OCI-LY7 (cell line): Measurements from ENCODE around the gene AEN. TPM values are rescaled to one million over a fixed set of nuclear protein-coding genes. Genes with fewer than 3 reads are reported as not detected.

Experiments
- BruUV-seq: library from RNA; stranded (reverse); fragments of 400-500 nt; replicated peaks from 2 replicates; lab custom pipeline; 2021; lab: Mats Ljungman, UMichigan
- CTCF ChIA-PET: fragments of 300-600 bp; sonication (Branson Sonifier 250); formaldehyde crosslinking; loops from one replicate; lab custom pipeline; 2022; ENCODE audit warnings: antibody characterized with exemption; ENCODE audit not compliant: unreplicated experiment; lab: Charles Lee
- POLR2A ChIA-PET: fragments of 300-600 bp; sonication (Branson Sonifier 250); formaldehyde crosslinking; loops from one replicate; lab custom pipeline; 2022; ENCODE audit warnings: antibody characterized with exemption; lab: Charles Lee
- DNase-seq: peaks from one replicate; pipeline ENCODE4 v3.0.0-alpha.2; 2015; ENCODE audit warnings: low spot score
- H2AFZ ChIP-seq: fragments of 200-600 bp; sonication (generic), shearing (Covaris generic); 2 replicates; pipeline ENCODE4 v1.6.1; 2014; ENCODE audit warnings: mild to moderate bottlenecking, antibody characterized with exemption, low read length, moderate library complexity
- H3K27ac ChIP-seq: fragments of 200-600 bp; sonication (generic); 2 replicates; pipeline ENCODE4 v1.5.1; 2014; ENCODE audit warnings: mixed run types, low read depth, mild to moderate bottlenecking, moderate library complexity, low read length, inconsistent platforms; ENCODE audit not compliant: poor library complexity, severe bottlenecking
- H3K36me3 ChIP-seq: fragments of 200-600 bp; sonication (generic); 2 replicates; pipeline ENCODE4 v1.6.1; 2014; ENCODE audit warnings: mild to moderate bottlenecking, antibody characterized with exemption, low read length, moderate library complexity, mixed read lengths; ENCODE audit not compliant: insufficient read depth
- H3K4me1 ChIP-seq: fragments of 200-600 bp; sonication (generic); 2 replicates; pipeline ENCODE4 v1.5.1; 2014; ENCODE audit warnings: mild to moderate bottlenecking, low read length; ENCODE audit not compliant: insufficient read depth, poor library complexity, severe bottlenecking
- H3K4me2 ChIP-seq: fragments of 200-600 bp; sonication (generic); 2 replicates; pipeline ENCODE4 v1.6.1; 2014; ENCODE audit warnings: mild to moderate bottlenecking, low read length
- H3K4me3 ChIP-seq: fragments of 200-600 bp; sonication (generic); 2 replicates; pipeline ENCODE4 v1.5.1; 2014; ENCODE audit warnings: mild to moderate bottlenecking, low read depth, low read length; ENCODE audit not compliant: poor library complexity, severe bottlenecking
- H3K79me2 ChIP-seq: fragments of 200-600 bp; sonication (generic); 2 replicates; pipeline ENCODE4 v1.6.1; 2016; ENCODE audit warnings: low read depth, mild to moderate bottlenecking, low read length, moderate library complexity, mixed read lengths; ENCODE audit not compliant: insufficient read depth
- H3K9me2 ChIP-seq: fragments of 200-600 bp; sonication (generic); 2 replicates; pipeline ENCODE4 v1.6.1; 2016; ENCODE audit warnings: mild to moderate bottlenecking, low read length, mixed read lengths; ENCODE audit not compliant: insufficient read depth
- H3K9me3 ChIP-seq: fragments of 200-600 bp; sonication (generic); 2 replicates; pipeline ENCODE4 v1.6.1; 2014; ENCODE audit warnings: mild to moderate bottlenecking, mixed run types, low read length, mixed read lengths
- H4K20me1 ChIP-seq: fragments of 200-600 bp; sonication (generic); 2 replicates; pipeline ENCODE4 v1.6.1; 2014; ENCODE audit warnings: mild to moderate bottlenecking, antibody characterized with exemption, low read length, moderate library complexity, mixed read lengths; ENCODE audit not compliant: insufficient read depth
- CTCF ChIP-seq: fragments of 200-600 bp; sonication (generic); conservative IDR thresholded peaks from 2 replicates; pipeline ENCODE4 v1.5.1; 2014; ENCODE audit warnings: mild to moderate bottlenecking, antibody characterized with exemption, low read length, moderate library complexity, mixed read lengths
- EZH2phosphoT487 ChIP-seq: fragments of 200-600 bp; sonication (generic); IDR thresholded peaks from 2 replicates; pipeline ENCODE4 v1.6.1; 2018; ENCODE audit warnings: low read depth, borderline replicate concordance, mild to moderate bottlenecking, mixed run types, antibody characterized with exemption, low read length, moderate library complexity, mixed read lengths
- intact Hi-C: fragments of 100-400 bp; cut with micrococcal nuclease; formaldehyde crosslinking; loops from one replicate; pipeline ENCODE4 v1.10.0; 2022; ENCODE audit not compliant: unreplicated experiment
- total RNA-seq, 2 experiments: library from RNA; depleted of rRNA in 1 of 2; stranded (reverse); fragments of >200 nt in 1 of 2; shearing (Covaris generic) in 1 of 2; gene quantifications; 2 replicates each; pipeline ENCODE4 v1.2.3, GENCODE V29; 2014 to 2022

Gene AEN
- total RNA-seq, 2 experiments from 2014 or later: 43.1 to 66.6 TPM

GRCh38 chr15:88628018-88628654 is 7.0 kb downstream of the AEN start:
- Histone ChIP-seq H3K9me3 (no peaks in the 10 kb centered on the region), H3K9me2 (no peaks in the 10 kb centered on the region), H3K27ac (no peak overlapping the region), H3K36me3 (peaks cover 93% of the 10 kb centered on the region), H3K79me2 (peaks cover 75% of the 10 kb centered on the region), H3K4me3 (no peak overlapping the region), H3K4me1 (peaks cover 74% of the 10 kb centered on the region), H2AFZ (no peak overlapping the region), H3K4me2 (peak overlapping the region; percentile 58), H4K20me1 (peaks cover 50% of the 10 kb centered on the region)
- DNase-seq: no peak
- intact Hi-C loops: loop anchor here (10.0 kb wide), 2 partner anchors 277 to 457 kb away; partner anchors contain the start of gene ABHD2
- BruUV-seq: no TSS peak
- POLR2A ChIA-PET: interaction anchor here (1.1 to 1.7 kb wide), 2 partner anchors 8 to 37 kb away, joined by 3 to 8 read pairs; no protein-coding TSS in a partner anchor
- CTCF ChIA-PET: interaction anchor here (0.6 to 1.1 kb wide), 3 partner anchors 10 to 35 kb away, joined by 3 to 4 read pairs (median 3); no protein-coding TSS in a partner anchor
- TF ChIP-seq EZH2phosphoT487: no peak
- no peak for TF ChIP-seq CTCF

DNA sequence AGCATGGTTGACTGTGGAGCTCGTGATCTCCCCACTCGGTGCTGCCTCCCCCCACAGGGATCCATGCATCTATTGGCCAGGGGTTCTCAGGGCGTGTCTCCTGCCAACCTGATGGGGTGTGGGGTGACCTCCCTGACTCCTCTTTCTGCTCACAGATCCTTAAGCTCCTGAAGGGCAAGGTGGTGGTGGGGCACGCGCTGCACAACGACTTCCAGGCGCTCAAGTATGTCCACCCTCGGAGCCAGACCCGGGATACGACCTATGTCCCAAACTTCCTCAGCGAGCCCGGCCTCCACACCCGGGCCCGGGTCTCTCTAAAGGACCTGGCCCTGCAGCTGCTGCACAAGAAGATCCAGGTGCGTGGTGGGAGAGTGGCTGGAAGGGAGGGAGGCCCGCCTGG is 7.9 kb downstream of the AEN start:
- no peak for TF ChIP-seq CTCF
- TF ChIP-seq EZH2phosphoT487: no peak
- Histone ChIP-seq H3K4me3 (no peak overlapping the region), H3K36me3 (peaks cover 92% of the 10 kb centered on the region), H2AFZ (no peak overlapping the region), H3K4me1 (peaks cover 72% of the 10 kb centered on the region), H3K79me2 (peaks cover 72% of the 10 kb centered on the region), H3K9me3 (no peaks in the 10 kb centered on the region), H3K27ac (no peak overlapping the region), H3K9me2 (no peaks in the 10 kb centered on the region), H3K4me2 (no peak overlapping the region), H4K20me1 (peaks cover 41% of the 10 kb centered on the region)
- intact Hi-C loops: loop anchor here (10.0 kb wide), 2 partner anchors 276 to 456 kb away; partner anchors contain the start of gene ABHD2
- ChIA-PET CTCF (no interaction called here), POLR2A (no interaction called here)
- no TSS peak for BruUV-seq
- DNase-seq: no peak

DNA sequence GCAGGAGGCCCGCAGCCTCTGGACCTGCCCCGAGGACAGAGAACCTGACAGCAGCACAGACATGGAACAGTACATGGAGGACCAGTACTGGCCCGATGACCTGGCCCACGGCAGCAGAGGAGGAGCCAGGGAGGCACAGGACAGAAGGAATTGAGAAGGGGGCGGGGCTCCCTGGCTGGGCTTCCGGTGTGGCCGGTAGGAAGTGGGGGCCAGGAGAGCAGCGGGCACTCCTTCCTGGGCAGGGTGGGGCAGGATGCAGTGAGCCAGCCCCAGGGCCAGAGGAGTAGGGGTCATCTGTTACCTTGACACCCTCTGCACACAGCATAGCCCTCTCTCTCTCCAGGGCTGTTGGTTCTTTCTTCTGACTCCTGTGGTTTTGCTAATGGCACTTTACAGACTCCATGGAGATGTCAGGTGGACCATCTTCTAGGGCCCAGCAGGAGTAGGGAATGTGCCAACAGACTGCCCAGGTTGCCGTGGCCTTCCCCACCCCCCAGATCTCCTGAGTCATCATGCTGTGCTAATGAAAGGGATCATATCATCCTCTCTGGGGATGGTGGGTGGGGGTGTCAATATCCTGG is 9.1 kb downstream of the AEN start:
- no peaks in the 10 kb centered on the region for H3K9me3 ChIP-seq
- H3K4me2 ChIP-seq: no peak overlapping the region
- POLR2A ChIA-PET: no interaction called here

More for the DNA sequence above, 9.1 kb downstream of the AEN start:
- Histone ChIP-seq H3K4me1 (peaks cover 75% of the 10 kb centered on the region), H3K36me3 (peaks cover 92% of the 10 kb centered on the region), H3K79me2 (peaks cover 70% of the 10 kb centered on the region), H3K27ac (peak overlapping the region; percentile 21), H4K20me1 (peaks cover 33% of the 10 kb centered on the region), H2AFZ (no peak overlapping the region), H3K4me3 (no peak overlapping the region), H3K9me2 (no peaks in the 10 kb centered on the region)
- intact Hi-C loops: no loop called here
- BruUV-seq: no TSS peak
- no peak for DNase-seq
- TF ChIP-seq EZH2phosphoT487 (no peak), CTCF (no peak)
- CTCF ChIA-PET: no interaction called here
